GM12878 (cell line): Measurements from ENCODE around the gene CNTNAP2.

ENCODE experiments used
- CBFB ChIP-seq: IDR thresholded peaks from 2 replicates; pipeline ENCODE4 v1.6.1; 2016; ENCODE audit warnings: antibody characterized with exemption, low read depth
- EP300 ChIP-seq, 2 experiments: fragments of 150-350 bp in 1 of 2; IDR thresholded peaks; 2 replicates each; pipeline ENCODE4 v1.6.1; 2011 to 2012; ENCODE audit warnings: low read depth in 2 of 2, low read length in 2 of 2, borderline replicate concordance in 1 of 2, improper control_type of control experiment in 1 of 2, inconsistent platforms in 1 of 2; ENCODE audit not compliant: control insufficient read depth in 1 of 2
- EZH2 ChIP-seq: IDR thresholded peaks from 2 replicates; pipeline ENCODE4 v1.6.1; 2012; ENCODE audit warnings: low read depth, mild to moderate bottlenecking, control low read depth, inconsistent platforms, low read length, borderline replicate concordance; ENCODE audit not compliant: control insufficient read depth
- FOXM1 ChIP-seq: IDR thresholded peaks from 2 replicates; pipeline ENCODE4 v1.6.1; 2012; ENCODE audit warnings: low read depth, mild to moderate bottlenecking, inconsistent platforms, low read length, moderate library complexity
- LARP7 ChIP-seq: fragments of 450-650 bp; IDR thresholded peaks from 2 replicates; pipeline ENCODE4 v1.6.1; 2017; ENCODE audit warnings: mild to moderate bottlenecking
- NR2C2 ChIP-seq: IDR thresholded peaks from 2 replicates; pipeline ENCODE4 v1.6.1; 2011; ENCODE audit warnings: borderline replicate concordance, low read depth; ENCODE audit not compliant: control insufficient read depth, insufficient read length
- NRF1 ChIP-seq: conservative IDR thresholded peaks from 2 replicates; pipeline ENCODE4 v1.6.1; 2011; ENCODE audit warnings: mild to moderate bottlenecking, low read depth, low read length, improper control_type of control experiment
- SRF ChIP-seq, 2 experiments: IDR thresholded peaks; 2 replicates each; pipeline ENCODE4 v1.6.1; 2011; ENCODE audit warnings: low read depth in 2 of 2, low read length in 2 of 2, mild to moderate bottlenecking in 1 of 2, moderate library complexity in 1 of 2
- YY1 ChIP-seq: IDR thresholded peaks from 2 replicates; pipeline ENCODE4 v1.6.1; 2011; ENCODE audit warnings: low read depth, mild to moderate bottlenecking, low read length
- ZNF274 ChIP-seq: IDR thresholded peaks from one replicate; pipeline ENCODE4 v1.8.0; 2011; ENCODE audit not compliant: insufficient read length, insufficient read depth
- TF ChIP-seq, protein P1 (sequence below): fragments of 450-650 bp; formaldehyde crosslinking; IDR thresholded peaks from 2 replicates; pipeline ENCODE4 v1.5.0; 2022; ENCODE audit warnings: mild to moderate bottlenecking, missing genetic modification characterization
- TF ChIP-seq, protein P2 (sequence below), 3 experiments: IDR thresholded peaks in 2 of 3; conservative IDR thresholded peaks in 1 of 3; 2 replicates each; pipeline ENCODE4 v1.5.1; 2011; ENCODE audit warnings: low read depth in 3 of 3, low read length in 3 of 3, mild to moderate bottlenecking in 3 of 3, control low read depth in 2 of 3, moderate library complexity in 2 of 3, inconsistent platforms in 1 of 3, mixed read lengths in 1 of 3; ENCODE audit not compliant: control insufficient read depth in 2 of 3, insufficient read depth in 1 of 3; ENCODE audit errors: extremely low read depth in 1 of 3
- TF ChIP-seq, protein P3 (sequence below): IDR thresholded peaks from 2 replicates; pipeline ENCODE4 v1.6.1; 2012; ENCODE audit warnings: mild to moderate bottlenecking, low read depth, low read length
- TF ChIP-seq, protein P4 (sequence below): IDR thresholded peaks from 2 replicates; pipeline ENCODE4 v1.6.1; 2011; ENCODE audit warnings: borderline replicate concordance, low read depth, mild to moderate bottlenecking, moderate library complexity, low read length; ENCODE audit not compliant: insufficient read depth, poor library complexity, severe bottlenecking

DNA sequence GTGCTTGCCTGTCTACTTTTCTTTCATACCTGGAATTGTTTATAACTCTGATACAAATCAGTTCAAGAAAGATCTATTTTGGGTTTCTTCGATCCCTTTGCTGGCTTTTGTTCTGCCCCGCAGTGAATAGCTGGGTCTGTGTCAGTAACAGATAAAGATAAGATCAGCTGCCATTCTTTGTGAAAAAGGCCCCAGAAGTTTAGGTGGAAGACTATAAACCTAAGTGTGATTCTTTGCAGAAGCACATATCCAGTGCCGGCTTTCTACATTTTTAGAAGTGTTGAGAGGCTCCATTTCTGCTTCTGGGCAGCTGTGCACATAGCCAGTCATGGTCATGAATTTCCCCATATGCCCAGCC, 1787.6 kb downstream of the CNTNAP2 start:
- no peak for TF ChIP-seq NRF1
- TF ChIP-seq, protein P1, sequence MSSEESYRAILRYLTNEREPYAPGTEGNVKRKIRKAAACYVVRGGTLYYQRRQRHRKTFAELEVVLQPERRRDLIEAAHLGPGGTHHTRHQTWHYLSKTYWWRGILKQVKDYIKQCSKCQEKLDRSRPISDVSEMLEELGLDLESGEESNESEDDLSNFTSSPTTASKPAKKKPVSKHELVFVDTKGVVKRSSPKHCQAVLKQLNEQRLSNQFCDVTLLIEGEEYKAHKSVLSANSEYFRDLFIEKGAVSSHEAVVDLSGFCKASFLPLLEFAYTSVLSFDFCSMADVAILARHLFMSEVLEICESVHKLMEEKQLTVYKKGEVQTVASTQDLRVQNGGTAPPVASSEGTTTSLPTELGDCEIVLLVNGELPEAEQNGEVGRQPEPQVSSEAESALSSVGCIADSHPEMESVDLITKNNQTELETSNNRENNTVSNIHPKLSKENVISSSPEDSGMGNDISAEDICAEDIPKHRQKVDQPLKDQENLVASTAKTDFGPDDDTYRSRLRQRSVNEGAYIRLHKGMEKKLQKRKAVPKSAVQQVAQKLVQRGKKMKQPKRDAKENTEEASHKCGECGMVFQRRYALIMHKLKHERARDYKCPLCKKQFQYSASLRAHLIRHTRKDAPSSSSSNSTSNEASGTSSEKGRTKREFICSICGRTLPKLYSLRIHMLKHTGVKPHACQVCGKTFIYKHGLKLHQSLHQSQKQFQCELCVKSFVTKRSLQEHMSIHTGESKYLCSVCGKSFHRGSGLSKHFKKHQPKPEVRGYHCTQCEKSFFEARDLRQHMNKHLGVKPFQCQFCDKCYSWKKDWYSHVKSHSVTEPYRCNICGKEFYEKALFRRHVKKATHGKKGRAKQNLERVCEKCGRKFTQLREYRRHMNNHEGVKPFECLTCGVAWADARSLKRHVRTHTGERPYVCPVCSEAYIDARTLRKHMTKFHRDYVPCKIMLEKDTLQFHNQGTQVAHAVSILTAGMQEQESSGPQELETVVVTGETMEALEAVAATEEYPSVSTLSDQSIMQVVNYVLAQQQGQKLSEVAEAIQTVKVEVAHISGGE: no peak
- TF ChIP-seq, protein P2, sequence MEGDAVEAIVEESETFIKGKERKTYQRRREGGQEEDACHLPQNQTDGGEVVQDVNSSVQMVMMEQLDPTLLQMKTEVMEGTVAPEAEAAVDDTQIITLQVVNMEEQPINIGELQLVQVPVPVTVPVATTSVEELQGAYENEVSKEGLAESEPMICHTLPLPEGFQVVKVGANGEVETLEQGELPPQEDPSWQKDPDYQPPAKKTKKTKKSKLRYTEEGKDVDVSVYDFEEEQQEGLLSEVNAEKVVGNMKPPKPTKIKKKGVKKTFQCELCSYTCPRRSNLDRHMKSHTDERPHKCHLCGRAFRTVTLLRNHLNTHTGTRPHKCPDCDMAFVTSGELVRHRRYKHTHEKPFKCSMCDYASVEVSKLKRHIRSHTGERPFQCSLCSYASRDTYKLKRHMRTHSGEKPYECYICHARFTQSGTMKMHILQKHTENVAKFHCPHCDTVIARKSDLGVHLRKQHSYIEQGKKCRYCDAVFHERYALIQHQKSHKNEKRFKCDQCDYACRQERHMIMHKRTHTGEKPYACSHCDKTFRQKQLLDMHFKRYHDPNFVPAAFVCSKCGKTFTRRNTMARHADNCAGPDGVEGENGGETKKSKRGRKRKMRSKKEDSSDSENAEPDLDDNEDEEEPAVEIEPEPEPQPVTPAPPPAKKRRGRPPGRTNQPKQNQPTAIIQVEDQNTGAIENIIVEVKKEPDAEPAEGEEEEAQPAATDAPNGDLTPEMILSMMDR (IDR thresholded peaks at IDR 0.05 in 2 of 3, conservative IDR thresholded peaks at IDR 0.05 in 1 of 3; ENCODE audit: control insufficient read depth in 2 of 3, extremely low read depth in 1 of 3, insufficient read depth in 1 of 3, low read depth in 3 of 3, low read length in 3 of 3): no peak
- TF ChIP-seq EP300 (IDR thresholded peaks at IDR 0.05; ENCODE audit: borderline replicate concordance in 1 of 2, control insufficient read depth in 1 of 2, low read depth in 2 of 2, low read length in 2 of 2): no peak
- TF ChIP-seq, protein P3, sequence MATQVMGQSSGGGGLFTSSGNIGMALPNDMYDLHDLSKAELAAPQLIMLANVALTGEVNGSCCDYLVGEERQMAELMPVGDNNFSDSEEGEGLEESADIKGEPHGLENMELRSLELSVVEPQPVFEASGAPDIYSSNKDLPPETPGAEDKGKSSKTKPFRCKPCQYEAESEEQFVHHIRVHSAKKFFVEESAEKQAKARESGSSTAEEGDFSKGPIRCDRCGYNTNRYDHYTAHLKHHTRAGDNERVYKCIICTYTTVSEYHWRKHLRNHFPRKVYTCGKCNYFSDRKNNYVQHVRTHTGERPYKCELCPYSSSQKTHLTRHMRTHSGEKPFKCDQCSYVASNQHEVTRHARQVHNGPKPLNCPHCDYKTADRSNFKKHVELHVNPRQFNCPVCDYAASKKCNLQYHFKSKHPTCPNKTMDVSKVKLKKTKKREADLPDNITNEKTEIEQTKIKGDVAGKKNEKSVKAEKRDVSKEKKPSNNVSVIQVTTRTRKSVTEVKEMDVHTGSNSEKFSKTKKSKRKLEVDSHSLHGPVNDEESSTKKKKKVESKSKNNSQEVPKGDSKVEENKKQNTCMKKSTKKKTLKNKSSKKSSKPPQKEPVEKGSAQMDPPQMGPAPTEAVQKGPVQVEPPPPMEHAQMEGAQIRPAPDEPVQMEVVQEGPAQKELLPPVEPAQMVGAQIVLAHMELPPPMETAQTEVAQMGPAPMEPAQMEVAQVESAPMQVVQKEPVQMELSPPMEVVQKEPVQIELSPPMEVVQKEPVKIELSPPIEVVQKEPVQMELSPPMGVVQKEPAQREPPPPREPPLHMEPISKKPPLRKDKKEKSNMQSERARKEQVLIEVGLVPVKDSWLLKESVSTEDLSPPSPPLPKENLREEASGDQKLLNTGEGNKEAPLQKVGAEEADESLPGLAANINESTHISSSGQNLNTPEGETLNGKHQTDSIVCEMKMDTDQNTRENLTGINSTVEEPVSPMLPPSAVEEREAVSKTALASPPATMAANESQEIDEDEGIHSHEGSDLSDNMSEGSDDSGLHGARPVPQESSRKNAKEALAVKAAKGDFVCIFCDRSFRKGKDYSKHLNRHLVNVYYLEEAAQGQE: no peak
- no peak for TF ChIP-seq YY1
- TF ChIP-seq FOXM1: no peak
- TF ChIP-seq SRF (IDR thresholded peaks at IDR 0.05; ENCODE audit: low read depth in 2 of 2, low read length in 2 of 2): no peak
- no peak for TF ChIP-seq NR2C2
- no peak for TF ChIP-seq CBFB
- TF ChIP-seq EZH2: no peak
- TF ChIP-seq ZNF274: no peak
- no peak for TF ChIP-seq LARP7
- TF ChIP-seq, protein P4, sequence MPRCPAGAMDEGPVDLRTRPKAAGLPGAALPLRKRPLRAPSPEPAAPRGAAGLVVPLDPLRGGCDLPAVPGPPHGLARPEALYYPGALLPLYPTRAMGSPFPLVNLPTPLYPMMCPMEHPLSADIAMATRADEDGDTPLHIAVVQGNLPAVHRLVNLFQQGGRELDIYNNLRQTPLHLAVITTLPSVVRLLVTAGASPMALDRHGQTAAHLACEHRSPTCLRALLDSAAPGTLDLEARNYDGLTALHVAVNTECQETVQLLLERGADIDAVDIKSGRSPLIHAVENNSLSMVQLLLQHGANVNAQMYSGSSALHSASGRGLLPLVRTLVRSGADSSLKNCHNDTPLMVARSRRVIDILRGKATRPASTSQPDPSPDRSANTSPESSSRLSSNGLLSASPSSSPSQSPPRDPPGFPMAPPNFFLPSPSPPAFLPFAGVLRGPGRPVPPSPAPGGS: no peak
